ENCODE measurements around the gene MMEL1.
"Not testable (repeated sequence)": the region's sequence is repeated elsewhere in the genome, so short reads cannot be mapped to it uniquely, and the experiment has no call there.

MMEL1 gene

DNA sequence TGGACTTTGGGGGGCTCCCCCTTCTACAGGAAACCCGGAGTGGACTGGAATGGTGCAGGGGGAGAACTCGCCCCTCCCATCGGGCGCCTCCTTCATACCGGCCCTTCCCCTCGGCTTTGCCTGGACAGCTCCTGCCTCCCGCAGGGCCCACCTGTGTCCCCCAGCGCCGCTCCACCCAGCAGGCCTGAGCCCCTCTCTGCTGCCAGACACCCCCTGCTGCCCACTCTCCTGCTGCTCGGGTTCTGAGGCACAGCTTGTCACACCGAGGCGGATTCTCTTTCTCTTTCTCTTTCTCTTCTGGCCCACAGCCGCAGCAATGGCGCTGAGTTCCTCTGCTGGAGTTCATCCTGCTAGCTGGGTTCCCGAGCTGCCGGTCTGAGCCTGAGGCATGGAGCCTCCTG lies 76.5 kb downstream of the MMEL1 start, which contains the start of gene TNFRSF14:
Gene TNFRSF14 (plus strand): TSS at position 95 of the 401 bp plus-strand sequence. CDS start 294 bp downstream, at position 389.
- peak; percentile 63 for DNase-seq

DNA sequence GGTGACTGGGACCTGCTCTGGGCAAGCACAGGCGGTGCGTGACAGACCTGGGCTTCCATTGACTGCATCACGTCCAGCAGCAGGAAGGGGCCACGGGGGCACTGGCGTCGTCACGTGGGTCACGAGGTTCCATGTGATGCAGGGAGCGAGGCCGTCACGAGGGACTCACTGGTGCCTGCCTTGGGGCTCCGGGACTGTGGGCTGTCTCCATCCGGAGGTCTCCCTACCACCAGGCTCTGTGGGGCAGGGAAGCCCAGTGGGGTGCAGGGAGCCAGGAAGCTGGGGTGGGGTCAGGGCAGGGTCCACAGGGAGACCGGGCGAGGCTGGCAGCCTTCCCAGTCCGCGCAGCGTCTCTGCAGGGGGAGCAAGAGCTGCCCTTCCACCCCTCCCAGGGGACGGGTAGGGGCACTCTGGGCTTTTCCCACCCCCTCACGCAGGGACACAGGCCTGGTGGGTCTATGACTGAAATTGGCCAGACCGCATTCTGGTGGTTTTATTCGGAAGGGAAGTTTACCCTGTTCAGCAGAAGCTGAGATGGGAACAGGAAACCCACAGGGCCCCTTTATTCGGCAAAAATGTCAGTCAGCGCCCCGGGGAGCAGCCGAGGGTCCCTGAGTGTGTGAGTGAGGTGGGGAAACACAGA lies 77.1 kb downstream of the MMEL1 start:
- peak; percentile 68 for DNase-seq

DNA sequence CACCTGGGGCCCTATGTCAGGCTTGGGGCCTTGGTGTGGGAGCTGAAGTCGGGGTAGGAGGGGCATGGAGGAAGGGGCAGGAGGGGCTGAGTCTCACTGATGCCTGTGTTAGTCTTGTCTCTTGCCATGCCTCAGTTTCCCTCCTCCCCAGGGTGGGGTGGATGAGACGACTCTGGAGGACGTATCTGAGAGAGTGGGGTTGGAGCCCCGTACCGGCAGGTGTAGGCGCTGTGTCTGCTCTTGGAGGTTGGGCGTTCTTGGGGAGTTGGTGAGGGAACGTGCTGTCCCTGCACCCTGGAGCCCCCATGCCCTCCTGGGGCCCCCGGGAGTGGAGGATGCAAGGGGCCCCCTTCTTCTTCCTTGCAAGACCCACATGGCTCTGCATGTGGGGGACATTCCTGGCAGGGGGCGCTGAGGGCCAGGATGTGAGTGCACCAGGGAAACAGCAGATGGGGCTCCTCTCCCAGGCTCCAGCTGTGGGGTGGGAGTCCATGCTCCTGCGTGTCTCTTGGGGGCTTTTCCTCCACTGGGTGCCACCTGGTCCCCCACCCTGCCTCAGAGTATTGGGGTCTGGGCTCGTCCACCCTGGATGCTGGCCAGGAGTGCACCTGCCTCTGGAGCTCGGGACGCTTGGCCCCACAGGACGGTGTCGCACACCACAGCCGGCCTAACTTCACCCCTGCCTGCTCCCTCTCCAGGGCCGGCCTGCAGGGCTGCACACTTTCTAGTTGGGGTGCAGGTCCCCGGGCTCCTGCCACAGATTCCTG lies 78.0 kb downstream of the MMEL1 start:
- DNase-seq, result peak; percentile 35

DNA sequence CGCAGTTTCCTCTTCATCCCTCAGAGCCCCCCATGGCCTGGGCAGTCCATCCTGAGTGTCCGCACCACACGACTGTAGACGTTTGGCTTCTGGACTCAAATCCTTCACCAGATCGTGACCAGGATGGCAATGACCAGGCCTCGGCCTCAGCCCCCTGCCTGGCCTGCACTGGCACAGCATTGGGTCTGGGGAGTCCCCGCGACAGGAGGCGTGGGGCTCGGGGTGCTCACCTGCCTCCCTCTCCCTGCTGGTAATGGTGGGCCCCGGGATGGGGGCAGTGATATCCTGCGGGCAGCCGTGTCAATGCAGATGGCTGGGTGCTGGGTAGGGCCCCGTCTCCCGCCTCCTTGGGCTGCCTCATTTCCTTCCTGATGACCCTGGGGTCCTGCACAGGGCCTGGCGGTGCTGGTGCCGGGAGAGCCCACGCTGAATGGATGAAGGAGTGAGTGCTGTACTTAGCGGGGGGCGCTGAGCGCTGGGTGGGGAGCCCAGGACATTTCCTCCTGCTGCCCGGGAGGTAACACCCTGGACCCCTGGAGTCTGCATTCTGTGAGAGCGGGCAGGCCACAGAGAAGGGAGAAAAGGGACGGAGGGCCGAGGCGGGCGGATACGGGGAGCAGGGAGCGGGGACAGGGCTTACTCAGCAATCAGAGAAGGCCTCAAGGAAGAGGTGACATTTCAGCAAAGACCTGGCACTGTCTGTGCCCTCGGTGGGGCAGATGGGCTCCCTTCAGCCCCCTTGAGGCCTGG lies 78.8 kb downstream of the MMEL1 start:
- DNase-seq, result no peak

DNA sequence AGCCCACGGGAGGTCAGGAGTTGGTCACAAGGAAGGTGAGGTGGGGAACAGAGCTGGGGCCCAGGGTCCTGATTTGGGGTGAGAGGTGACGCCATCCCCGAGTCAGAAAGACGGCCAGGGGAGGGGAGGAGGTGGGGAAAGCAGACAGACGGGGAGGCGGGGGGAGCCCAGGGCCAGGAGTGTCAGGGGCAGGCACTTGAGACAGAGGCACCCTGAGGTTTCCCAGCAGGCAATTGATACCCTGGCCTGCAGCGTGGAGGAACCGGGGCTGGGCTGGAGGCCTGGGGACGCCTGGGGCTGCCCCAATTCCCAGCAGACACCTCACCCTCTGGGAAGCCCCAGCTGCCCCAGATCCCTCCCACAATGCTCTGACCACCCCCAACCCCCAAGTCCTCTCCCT lies 79.7 kb downstream of the MMEL1 start:
- DNase-seq, result not testable (repeated sequence)

DNA sequence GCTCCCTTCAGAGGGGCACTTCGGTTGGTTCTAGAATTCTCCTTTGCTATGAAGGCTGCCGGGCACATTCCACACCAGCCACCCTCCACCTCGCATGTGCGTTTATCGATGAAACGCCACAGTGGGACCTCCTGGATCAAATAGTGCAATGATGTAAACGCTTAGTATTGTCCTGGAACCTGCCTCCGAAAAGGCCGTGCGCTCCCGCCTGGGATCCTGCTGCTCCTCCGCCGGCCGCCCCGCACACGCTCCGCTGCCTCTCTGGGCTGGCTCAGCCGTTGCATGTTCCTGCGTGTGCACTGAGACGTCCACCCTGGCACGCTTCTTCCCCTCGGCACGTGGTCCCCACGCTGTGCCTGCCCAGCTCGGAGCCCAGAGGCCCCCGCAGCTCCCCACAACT lies 80.6 kb downstream of the MMEL1 start:
- DNase-seq, result no peak

DNA sequence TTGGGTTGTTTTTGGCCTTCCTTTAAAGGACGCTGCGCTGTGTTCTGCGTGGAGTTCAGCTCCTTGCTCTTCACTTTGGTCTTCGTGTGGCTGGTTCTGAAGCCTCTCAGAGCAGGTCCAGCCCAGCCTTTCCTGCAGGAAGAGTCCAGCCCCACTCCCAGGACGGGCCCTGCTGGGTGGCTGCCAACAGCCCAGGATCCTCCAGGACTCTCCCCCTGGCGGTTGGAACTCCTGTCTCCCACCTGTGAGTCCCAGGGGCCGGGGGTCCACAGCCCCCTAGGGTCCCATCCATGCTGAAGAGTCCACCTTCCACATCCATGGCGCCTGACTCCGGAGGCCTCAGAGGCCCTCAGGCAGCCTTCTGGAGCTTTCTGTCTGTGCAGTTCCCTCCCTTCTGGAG lies 81.3 kb downstream of the MMEL1 start:
- DNase-seq, result not testable (repeated sequence)

DNA sequence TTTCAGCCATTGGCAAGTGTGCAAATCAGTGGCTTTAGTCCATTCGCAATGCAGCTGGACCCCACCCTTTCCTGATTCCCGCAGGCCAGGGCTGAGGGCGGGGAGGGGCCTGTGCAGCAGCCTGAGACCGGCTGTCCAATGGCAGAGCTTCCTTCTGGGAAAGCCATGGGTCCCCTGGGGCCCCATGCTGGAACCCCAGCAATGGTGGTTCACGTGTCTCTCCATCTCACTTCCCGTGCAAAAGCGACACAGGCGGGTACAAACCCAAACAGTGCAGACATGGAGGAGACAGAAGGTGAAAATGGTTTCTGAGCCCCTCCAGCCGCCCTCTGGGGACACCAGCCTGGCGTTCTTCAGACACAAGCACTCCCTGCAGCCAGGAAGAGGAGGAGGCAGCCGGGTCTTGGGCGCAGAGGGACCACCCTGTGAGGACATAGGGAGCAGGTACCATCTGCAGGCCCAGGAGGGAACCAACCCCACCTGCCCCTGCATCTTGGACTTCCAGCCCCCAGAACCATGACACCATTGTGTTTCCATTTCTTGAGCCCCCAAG lies 82.4 kb downstream of the MMEL1 start:
- not testable (repeated sequence) for DNase-seq

DNA sequence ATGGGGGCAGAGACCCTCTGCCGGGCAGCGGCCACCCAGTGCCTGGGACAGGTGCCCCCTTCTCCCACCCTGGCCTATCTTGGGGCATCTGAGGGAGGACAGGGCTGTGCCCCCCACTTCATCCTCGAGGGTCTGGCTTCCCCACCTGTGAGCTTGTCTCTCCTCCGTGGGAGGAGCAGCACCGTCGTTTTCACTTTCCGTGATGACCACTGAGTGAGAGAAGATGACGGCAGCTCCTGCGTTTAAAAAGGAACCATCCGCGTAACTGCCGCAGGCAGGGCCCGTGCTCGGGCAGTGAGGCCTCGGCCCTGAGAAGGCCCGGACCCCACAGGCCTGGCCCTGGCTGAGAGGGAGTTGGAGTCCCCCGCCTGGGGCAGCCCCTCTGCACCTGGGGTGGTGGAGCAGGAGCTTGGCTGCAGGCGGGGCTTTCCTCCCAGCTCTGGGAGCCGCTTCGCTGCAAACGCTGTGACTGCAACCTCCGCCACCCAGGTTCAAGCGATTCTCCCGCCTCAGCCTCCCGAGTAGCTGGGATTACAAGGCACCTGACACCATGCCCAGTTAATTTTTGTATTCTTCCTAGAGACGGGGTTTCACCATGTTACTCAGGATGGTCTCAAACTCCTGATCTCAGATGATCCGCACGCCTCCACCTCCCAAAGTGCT lies 83.3 kb downstream of the MMEL1 start:
- not testable (repeated sequence) for DNase-seq

DNA sequence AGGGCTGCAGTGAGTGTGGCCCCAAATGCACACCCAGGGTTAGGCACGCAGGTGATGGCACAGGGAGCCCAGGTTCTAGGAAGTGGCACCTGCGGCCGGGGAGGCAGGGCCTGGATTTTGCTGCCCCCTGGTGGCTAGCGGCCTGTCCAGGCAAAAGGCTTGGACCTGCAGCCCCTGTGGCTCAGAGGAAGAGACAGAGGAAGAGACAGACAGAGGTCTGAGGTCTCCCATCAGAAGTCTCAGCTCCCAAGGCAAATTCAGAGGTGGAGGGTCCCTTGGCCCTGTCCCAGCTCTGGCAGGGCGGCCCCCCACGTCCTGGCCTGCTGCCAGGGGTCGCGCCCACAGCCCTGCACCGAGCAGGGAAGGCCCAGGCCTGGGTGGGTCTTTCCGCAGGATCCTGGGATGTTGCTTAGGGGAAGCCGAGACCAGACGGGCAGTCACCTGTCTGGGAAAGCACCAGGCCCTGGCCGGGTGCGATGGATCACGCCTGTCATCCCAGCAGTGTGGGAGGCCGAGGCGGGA lies 84.7 kb downstream of the MMEL1 start:
- peak; percentile 73 for DNase-seq

DNA sequence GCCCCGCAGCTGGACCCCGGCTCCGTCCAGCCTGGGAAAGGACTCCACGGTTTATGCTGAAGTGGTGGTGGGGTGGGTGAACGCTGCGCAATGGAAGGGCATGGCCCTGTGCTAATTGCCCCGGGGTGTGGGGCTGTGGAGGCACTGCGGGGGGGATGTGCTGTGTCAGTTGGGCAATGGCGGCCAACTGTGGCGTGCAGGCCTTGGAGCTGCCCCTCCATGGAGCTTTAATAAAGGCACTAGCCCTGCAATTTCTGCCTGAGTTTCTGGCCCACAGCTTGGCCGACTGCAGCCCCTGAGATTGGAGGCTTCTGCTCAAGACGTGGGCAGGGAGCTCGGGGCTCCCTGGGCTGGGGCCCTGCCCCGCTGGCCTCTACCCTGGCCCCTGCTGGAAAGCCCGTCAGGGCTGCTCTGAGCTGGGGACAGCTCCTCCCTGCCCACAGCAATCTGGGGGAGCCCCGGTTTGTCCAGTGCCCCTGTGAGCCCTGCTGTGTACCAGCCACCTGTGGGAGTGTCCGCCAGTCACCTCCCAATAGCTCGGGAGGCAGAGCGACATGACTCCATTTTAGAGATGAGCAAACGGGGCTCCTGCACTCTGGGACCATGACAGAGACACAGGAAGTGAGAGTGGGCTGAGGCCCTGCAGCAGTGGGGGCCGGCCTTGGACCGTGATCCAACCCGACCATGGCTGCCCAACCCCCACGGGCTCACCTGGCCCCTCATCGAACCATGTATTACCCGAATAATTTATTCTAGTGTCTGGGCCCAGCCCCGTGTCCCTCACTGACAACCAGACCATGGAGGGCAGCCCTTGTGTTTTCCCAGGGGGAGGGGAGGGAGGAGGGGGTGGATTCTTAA lies 85.4 kb downstream of the MMEL1 start:
- peak; percentile 35 for DNase-seq

DNA sequence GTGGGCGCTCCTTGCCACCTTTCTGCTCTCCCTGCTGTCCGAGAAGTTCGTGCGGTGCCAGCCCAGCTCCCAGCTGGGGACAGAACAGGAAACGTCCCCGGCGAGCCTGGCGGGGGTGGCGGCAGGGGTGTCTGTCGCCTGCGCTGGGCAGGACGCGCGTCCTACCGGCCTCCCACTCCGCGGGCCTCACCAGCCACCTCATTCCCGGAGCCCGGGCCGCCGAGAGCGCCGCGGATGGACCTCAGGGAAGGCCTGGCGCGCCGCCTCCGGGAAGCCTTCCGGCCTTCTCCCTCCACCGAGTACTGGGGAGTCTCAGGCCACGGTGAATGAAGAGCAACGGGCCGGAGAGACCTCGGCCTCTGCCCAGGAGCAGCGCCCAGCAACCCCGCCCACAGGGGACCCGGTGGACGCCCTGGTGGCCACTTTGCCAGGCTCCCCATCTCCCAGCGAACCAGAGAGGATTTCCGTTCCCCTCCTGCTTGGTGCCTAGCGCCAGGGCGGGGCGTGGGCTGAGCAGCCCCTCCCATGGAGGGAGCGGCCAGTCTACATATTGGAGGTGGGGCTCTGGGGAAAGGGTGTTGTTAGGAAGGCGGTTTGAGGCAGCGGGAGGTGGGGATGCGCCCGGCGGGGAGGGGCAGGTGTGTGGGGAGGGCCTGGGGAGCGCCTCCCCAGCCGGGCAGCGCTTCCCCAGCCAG lies 86.2 kb downstream of the MMEL1 start:
- peak; percentile 77 for DNase-seq

DNA sequence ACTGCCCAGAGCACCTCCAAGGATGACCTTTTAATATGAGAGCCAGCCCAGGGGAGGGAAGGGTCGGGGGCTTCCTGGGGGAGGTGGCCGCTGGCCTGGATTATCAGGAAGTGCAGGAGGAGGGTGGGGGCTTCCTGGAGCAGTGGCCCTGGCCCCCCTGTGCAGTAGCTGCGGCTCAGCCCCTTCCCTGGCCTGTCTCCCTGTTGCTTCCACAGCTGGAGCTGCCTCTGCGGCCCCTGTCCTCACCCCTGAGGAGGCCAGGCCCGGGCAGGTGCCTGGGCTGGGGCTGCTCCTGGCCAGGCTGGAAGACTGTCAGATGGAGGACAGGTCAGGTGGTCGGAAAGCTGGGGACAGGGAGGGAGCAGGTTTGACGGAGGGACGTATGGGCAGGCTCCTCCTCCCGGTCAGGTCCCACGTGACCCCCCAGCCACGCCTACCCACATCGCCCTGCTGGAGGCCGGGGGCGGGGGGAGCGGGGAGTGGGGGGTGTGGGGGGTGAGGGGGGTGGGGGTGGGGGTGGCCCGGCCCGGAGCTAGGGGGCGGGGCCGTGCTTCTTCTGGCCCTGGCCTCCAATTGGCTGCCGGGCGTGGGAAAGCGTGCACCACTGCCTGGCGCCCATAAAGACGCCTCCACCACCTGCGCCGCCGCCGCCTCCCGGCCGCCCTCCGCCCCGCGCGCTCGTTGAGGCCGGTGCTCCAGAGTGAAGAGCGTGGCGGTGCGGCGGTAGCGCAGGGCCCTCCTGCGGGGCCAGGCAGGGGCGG lies 86.9 kb downstream of the MMEL1 start:
- DNase-seq, result peak; percentile 83

DNA sequence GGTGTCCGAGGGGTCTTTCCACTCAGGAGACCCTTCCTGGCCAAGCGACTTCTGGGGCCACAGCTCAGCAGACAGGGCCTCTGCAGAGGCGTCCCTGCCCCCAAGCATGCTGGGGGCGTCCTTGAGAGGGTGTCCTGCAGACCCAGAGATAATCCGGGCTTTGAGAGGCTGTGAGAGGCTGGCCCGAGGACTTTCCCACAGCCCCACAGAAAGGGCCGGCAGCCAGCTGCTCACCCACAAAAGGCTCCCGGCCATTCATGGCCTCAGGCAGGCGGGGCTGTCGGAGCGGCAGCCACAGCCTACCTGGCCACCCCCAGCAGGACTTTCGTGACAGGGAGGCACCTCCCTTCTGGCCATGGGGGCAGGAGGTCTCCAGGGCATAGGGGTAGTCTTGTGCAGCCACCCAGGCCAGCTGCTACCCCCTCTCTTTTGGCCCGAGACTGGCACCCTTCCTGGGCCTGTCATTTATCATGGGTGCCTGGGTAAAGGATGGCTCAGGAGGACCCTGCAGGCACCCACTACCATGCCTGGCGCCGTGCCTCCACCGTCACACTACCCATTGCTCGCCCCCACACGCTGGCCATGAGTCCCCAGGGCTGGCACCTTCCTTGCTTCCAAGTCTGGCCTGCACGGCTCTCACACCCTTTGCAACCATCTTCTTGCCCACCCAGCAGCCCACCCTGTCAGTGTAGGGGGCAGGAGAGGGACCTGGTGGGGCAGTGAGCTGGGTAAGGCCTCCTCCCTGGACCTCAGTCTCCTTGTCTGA lies 87.8 kb downstream of the MMEL1 start:
- DNase-seq, result no peak

DNA sequence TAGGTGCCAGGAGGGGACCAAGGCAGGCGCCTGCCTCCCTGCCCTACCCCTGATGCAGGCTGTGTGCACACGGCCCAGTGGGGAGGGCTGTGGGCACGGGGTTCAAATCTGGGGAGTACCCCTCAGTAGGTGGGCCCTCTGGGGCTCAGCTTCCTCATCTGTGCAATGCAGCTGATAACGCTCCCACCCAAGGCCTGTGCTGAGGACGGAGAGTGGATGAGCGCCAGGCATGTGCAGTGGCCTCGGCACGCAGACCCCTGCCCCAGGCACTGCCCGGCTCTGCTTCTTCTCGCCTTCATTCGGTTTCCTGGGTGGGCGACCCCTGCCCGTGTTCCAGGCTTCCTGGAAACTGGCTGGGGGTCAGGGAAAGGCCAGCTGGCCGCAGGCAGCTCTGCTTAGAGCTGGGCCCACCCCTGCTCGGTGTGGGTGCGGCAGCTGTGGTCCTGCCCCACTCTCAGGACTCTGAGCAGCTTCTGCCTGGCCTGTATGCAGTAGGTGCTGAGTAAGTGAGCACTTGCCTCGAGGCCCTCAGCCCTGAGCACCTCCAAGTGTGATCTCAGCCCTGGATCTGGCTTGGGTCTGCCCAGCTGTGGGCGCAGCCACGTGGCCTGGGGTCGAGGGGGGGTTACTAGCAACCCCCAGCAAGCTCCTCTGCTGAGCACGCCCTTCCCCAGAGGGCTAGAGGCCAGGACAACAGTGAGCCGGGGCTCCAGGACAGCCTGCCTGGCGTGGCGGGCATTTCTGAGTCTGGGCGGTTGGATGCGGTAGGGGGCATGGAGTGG lies 88.5 kb downstream of the MMEL1 start:
- DNase-seq, result no peak

DNA sequence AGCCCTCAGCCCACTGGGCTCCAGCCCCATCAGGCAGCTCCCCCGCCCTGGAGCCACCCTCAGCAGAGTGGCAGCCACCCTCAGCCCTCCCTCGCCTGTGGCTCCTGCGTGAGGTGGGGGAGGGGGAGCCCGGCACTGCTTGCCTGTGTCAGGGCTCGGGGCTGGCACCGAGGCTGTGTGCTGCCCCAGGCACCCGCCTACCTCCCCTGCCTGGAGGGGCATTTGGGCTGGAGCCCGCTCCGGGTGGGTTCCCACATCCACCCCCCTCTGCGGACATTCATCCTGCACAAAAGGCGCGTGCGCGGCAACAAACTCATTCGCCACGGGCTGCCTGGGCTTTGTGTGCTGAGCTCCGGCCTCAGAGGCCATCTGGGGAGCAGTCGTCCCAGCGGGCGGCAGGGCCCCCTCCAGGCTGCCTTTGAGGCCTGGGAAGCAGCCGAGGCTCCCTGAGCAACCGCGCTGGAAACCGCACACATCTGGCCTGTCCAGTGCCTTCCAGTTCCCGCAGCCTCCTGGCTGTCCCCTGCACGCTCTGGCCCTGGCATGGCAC lies 89.2 kb downstream of the MMEL1 start:
- DNase-seq, result peak; percentile 34

DNA sequence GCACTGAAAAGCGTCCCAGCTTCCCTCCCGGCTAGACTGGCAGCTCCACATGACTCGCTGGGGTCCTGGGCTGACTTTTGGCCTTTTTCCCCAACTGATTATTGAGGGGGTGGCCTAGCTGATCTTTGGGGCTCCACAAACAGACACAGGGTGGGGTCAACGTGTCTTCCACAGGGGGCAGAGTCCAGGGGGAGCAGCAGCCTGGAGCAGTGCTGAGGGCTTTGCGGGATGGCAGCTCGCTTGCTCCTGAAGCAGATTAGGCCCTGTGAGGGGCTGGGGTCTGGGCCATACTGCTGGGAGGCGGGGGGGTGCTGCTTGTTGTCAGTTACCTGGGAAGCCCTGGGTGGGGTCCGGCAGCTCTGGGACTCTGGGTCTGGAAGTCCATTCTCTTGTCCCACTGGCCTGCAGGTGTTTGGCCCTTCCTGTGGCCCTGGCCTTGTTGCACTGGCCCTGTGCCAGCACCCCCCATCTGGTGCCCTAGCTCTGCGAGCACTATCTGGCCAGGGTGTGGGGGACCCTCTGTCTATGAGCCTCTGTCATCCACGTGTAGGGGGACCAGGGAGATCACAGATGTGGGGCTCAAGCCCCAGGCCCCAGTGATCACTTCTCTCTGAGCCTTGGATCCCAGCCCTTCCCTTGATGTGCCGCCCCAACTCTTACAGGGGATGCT lies 90.4 kb downstream of the MMEL1 start:
- DNase-seq, result no peak

All from effector CD4-positive, alpha-beta T cell (primary cell).